ENCODE data around the gene PLCH2. TPM values are rescaled to one million over a fixed set of nuclear protein-coding genes. Genes with fewer than 3 reads are reported as not detected.

PLCH2 gene
- total RNA-seq, 1 donor from 2014 or later: 61.4 TPM

GRCh38 chr1:2494323-2494693 is 18.2 kb downstream of the PLCH2 start:
- Mint-ChIP-seq H3K4me3 (ENCODE audit: unreplicated experiment) (no peak overlapping the region), H3K4me1 (ENCODE audit: low read depth, unreplicated experiment) (peaks cover 5% of the 10 kb centered on the region), H3K9me3 (ENCODE audit: unreplicated experiment) (peaks cover 2% of the 10 kb centered on the region), H3K27me3 (ENCODE audit: unreplicated experiment) (peaks cover 10% of the 10 kb centered on the region), H3K36me3 (ENCODE audit: unreplicated experiment) (no peaks in the 10 kb centered on the region), H3K27ac (ENCODE audit: unreplicated experiment) (no peak overlapping the region)
- TF ChIP-seq, protein P1, sequence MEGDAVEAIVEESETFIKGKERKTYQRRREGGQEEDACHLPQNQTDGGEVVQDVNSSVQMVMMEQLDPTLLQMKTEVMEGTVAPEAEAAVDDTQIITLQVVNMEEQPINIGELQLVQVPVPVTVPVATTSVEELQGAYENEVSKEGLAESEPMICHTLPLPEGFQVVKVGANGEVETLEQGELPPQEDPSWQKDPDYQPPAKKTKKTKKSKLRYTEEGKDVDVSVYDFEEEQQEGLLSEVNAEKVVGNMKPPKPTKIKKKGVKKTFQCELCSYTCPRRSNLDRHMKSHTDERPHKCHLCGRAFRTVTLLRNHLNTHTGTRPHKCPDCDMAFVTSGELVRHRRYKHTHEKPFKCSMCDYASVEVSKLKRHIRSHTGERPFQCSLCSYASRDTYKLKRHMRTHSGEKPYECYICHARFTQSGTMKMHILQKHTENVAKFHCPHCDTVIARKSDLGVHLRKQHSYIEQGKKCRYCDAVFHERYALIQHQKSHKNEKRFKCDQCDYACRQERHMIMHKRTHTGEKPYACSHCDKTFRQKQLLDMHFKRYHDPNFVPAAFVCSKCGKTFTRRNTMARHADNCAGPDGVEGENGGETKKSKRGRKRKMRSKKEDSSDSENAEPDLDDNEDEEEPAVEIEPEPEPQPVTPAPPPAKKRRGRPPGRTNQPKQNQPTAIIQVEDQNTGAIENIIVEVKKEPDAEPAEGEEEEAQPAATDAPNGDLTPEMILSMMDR (IDR thresholded peaks at IDR 0.05; ENCODE audit: partially characterized antibody, unreplicated experiment): no peak
- no peak for DNase-seq

DNA sequence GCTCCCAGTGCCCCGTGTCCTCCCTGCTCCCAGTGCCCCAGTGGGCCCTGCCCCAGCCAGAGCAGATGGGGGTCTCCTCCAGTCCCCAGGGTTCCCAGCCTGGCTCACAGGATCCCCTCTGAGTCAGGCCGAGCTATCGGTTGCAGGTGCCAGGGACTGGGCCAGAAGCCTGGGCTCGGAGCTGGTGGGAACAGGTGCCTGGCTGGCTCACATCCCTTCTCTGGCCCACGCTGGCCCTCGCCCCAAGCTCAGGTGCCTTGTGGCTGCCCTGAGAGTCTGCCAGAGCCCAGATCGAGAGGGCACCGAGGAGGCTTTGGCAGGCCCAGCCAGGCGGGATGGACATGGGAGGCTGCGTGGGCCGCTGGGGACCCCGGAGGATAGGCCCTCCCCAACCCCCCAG is 18.9 kb downstream of the PLCH2 start:
- Mint-ChIP-seq H3K4me1 (ENCODE audit: low read depth, unreplicated experiment) (peaks cover 5% of the 10 kb centered on the region), H3K27ac (ENCODE audit: unreplicated experiment) (no peak overlapping the region), H3K4me3 (ENCODE audit: unreplicated experiment) (no peak overlapping the region), H3K9me3 (ENCODE audit: unreplicated experiment) (peaks cover 2% of the 10 kb centered on the region), H3K27me3 (ENCODE audit: unreplicated experiment) (peaks cover 10% of the 10 kb centered on the region), H3K36me3 (ENCODE audit: unreplicated experiment) (no peaks in the 10 kb centered on the region)
- no peak for DNase-seq
- TF ChIP-seq, protein P1 (IDR thresholded peaks at IDR 0.05; ENCODE audit: partially characterized antibody, unreplicated experiment): no peak

DNA sequence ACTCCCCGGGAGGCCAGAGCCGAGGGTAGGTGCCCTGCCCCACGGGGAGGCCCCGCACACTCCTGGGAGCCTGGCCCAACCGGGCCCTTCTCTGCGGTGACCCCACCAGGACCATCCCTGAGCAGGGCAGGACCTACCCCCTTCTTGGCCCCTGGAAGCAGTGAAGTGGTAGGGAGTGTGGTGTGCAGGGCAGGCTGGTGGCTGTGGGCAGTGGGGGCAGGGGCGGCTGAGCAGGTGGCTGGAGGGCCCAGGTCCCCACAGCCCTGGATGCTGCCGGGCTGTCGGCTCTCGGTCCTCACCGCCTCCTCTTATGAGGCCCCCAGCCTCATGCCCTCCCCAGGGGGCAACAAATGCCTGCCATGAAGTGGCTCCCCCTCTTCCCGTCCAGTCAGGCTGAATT is 19.5 kb downstream of the PLCH2 start:
- DNase-seq: no peak
- Mint-ChIP-seq H3K4me3 (ENCODE audit: unreplicated experiment) (no peak overlapping the region), H3K36me3 (ENCODE audit: unreplicated experiment) (no peaks in the 10 kb centered on the region), H3K9me3 (ENCODE audit: unreplicated experiment) (peaks cover 2% of the 10 kb centered on the region), H3K27me3 (ENCODE audit: unreplicated experiment) (peaks cover 10% of the 10 kb centered on the region), H3K27ac (ENCODE audit: unreplicated experiment) (no peak overlapping the region), H3K4me1 (ENCODE audit: low read depth, unreplicated experiment) (peaks cover 5% of the 10 kb centered on the region)
- TF ChIP-seq, protein P1 (IDR thresholded peaks at IDR 0.05; ENCODE audit: partially characterized antibody, unreplicated experiment): no peak

DNA sequence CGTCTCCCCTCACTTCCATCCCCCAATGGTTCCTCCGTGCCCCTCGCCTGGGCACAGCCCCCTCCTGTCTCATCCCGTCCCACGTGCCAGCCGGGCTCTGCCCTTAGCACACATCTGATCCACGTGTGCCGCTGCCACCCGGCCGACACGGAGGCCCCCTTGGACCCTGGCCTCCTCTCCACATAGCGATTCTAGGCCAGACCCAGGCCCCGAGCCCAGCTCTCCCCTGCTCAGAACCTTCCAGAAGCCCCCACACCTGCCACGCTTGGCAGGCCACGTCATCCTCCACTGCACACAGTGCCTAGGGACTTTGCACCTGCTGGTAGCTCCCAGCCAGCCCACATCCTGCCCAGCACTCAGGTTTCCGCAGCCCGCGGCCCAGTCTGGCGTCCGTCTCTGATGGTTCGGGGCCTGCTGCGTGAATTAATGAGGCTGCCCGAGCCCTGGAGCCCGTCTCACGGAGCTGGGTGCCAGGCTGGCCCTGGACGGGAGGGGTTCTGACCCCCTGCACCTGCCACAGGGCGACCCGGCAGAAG is 20.1 kb downstream of the PLCH2 start:
- TF ChIP-seq, protein P1 (IDR thresholded peaks at IDR 0.05; ENCODE audit: partially characterized antibody, unreplicated experiment): no peak
- peaks cover 5% of the 10 kb centered on the region for H3K4me1 Mint-ChIP-seq (ENCODE audit: low read depth, unreplicated experiment)
- no peak overlapping the region for H3K27ac Mint-ChIP-seq (ENCODE audit: unreplicated experiment)
- DNase-seq: no peak
- peaks cover 10% of the 10 kb centered on the region for H3K27me3 Mint-ChIP-seq (ENCODE audit: unreplicated experiment)
- H3K9me3 Mint-ChIP-seq (ENCODE audit: unreplicated experiment): peaks cover 2% of the 10 kb centered on the region
- H3K4me3 Mint-ChIP-seq (ENCODE audit: unreplicated experiment): no peak overlapping the region
- no peaks in the 10 kb centered on the region for H3K36me3 Mint-ChIP-seq (ENCODE audit: unreplicated experiment)

GRCh38 chr1:2496746-2497145 is 20.7 kb downstream of the PLCH2 start:
- Mint-ChIP-seq H3K27me3 (ENCODE audit: unreplicated experiment) (peaks cover 10% of the 10 kb centered on the region), H3K27ac (ENCODE audit: unreplicated experiment) (no peak overlapping the region), H3K36me3 (ENCODE audit: unreplicated experiment) (no peaks in the 10 kb centered on the region), H3K4me1 (ENCODE audit: low read depth, unreplicated experiment) (peaks cover 5% of the 10 kb centered on the region), H3K4me3 (ENCODE audit: unreplicated experiment) (no peak overlapping the region), H3K9me3 (ENCODE audit: unreplicated experiment) (peaks cover 2% of the 10 kb centered on the region)
- TF ChIP-seq, protein P1 (IDR thresholded peaks at IDR 0.05; ENCODE audit: partially characterized antibody, unreplicated experiment): no peak
- DNase-seq: no peak
